DOHH2 (cell line): Measurements from ENCODE around the gene CNGB1.

Source experiments
- H3F3A ChIP-seq: fragments of 200-600 bp; sonication (generic), shearing (Covaris generic); 2 replicates; pipeline ENCODE4 v1.6.0; 2016; ENCODE audit warnings: antibody characterized with exemption, mild to moderate bottlenecking; ENCODE audit not compliant: control insufficient read depth, insufficient read depth
- H3K27ac ChIP-seq: fragments of 200-600 bp; sonication (generic); 2 replicates; pipeline ENCODE4 v1.5.1; 2014; ENCODE audit warnings: low read depth, mild to moderate bottlenecking, low read length, moderate library complexity
- H3K27me3 ChIP-seq: fragments of 200-600 bp; sonication (generic); 2 replicates; pipeline ENCODE4 v1.6.1; 2014; ENCODE audit warnings: mild to moderate bottlenecking, low read length, mixed read lengths; ENCODE audit not compliant: control insufficient read depth
- H3K36me3 ChIP-seq: fragments of 200-600 bp; sonication (generic); 2 replicates; pipeline ENCODE4 v1.6.1; 2014; ENCODE audit warnings: mild to moderate bottlenecking, low read length, moderate library complexity, mixed read lengths; ENCODE audit not compliant: control insufficient read depth
- H3K4me1 ChIP-seq: fragments of 200-600 bp; sonication (generic); 2 replicates; pipeline ENCODE4 v1.6.1; 2014; ENCODE audit warnings: mild to moderate bottlenecking, low read length, mixed read lengths; ENCODE audit not compliant: control insufficient read depth
- H3K4me2 ChIP-seq: fragments of 200-600 bp; sonication (generic); 2 replicates; pipeline ENCODE4 v1.6.0; 2014; ENCODE audit warnings: mild to moderate bottlenecking, low read length, moderate library complexity
- H3K4me3 ChIP-seq: fragments of 200-600 bp; sonication (generic); 2 replicates; pipeline ENCODE4 v1.5.1; 2014; ENCODE audit warnings: mild to moderate bottlenecking, low read length, mixed read lengths
- H3K79me2 ChIP-seq: fragments of 200-600 bp; sonication (generic); 2 replicates; pipeline ENCODE4 v1.6.1; 2014; ENCODE audit warnings: mild to moderate bottlenecking, low read length, mixed read lengths; ENCODE audit not compliant: control insufficient read depth
- H3K9me2 ChIP-seq: fragments of 200-600 bp; sonication (generic); replicated peaks from 2 replicates; pipeline ENCODE4 v1.6.1; 2014; ENCODE audit warnings: mild to moderate bottlenecking, low read length, mixed read lengths; ENCODE audit not compliant: control insufficient read depth
- H3K9me3 ChIP-seq: fragments of 200-600 bp; sonication (generic); 2 replicates; pipeline ENCODE4 v1.6.1; 2014; ENCODE audit warnings: antibody characterized with exemption, low read length, mixed read lengths; ENCODE audit not compliant: control insufficient read depth, insufficient read depth
- H4K20me1 ChIP-seq: fragments of 200-600 bp; sonication (generic); 2 replicates; pipeline ENCODE4 v1.6.0; 2014; ENCODE audit warnings: low read depth, mild to moderate bottlenecking, antibody characterized with exemption, low read length, moderate library complexity; ENCODE audit not compliant: control insufficient read depth, insufficient read depth
- CTCF ChIP-seq: fragments of 200-600 bp; sonication (generic); IDR thresholded peaks from one replicate; pipeline ENCODE4 v1.5.1; 2014; ENCODE audit warnings: antibody characterized with exemption, mild to moderate bottlenecking, low read depth, low read length; ENCODE audit not compliant: poor library complexity, severe bottlenecking
- EZH2phosphoT487 ChIP-seq: fragments of 200-600 bp; sonication (generic); IDR thresholded peaks from 2 replicates; pipeline ENCODE4 v1.6.1; 2017; ENCODE audit warnings: borderline replicate concordance, mild to moderate bottlenecking, antibody characterized with exemption, low read length, moderate library complexity, mixed read lengths

The CNGB1 gene

GRCh38 chr16:57949013-57949412 lies 21.9 kb downstream of the CNGB1 start:
- Histone ChIP-seq H3K4me1 (no peaks in the 10 kb centered on the region), H3K27me3 (no peaks in the 10 kb centered on the region), H3F3A (no peaks in the 10 kb centered on the region), H3K27ac (no peak overlapping the region), H3K4me3 (no peak overlapping the region), H3K9me3 (no peaks in the 10 kb centered on the region), H3K4me2 (no peak overlapping the region), H3K79me2 (no peaks in the 10 kb centered on the region), H3K9me2 (no peaks in the 10 kb centered on the region), H4K20me1 (no peaks in the 10 kb centered on the region), H3K36me3 (no peaks in the 10 kb centered on the region)
- TF ChIP-seq CTCF, result no peak
- no peak for TF ChIP-seq EZH2phosphoT487

- H3F3A ChIP-seq, result no peaks in the 10 kb centered on the region
Measured at GRCh38 chr16:57948027-57948426, 22.9 kb downstream of the CNGB1 start.

GRCh38 chr16:57947261-57947660 lies 23.7 kb downstream of the CNGB1 start:
- Histone ChIP-seq H4K20me1 (no peaks in the 10 kb centered on the region), H3K79me2 (no peaks in the 10 kb centered on the region), H3F3A (no peaks in the 10 kb centered on the region), H3K4me2 (no peak overlapping the region), H3K36me3 (no peaks in the 10 kb centered on the region), H3K9me2 (no peaks in the 10 kb centered on the region), H3K27me3 (no peaks in the 10 kb centered on the region), H3K4me3 (no peak overlapping the region), H3K9me3 (no peaks in the 10 kb centered on the region), H3K27ac (no peak overlapping the region), H3K4me1 (no peaks in the 10 kb centered on the region)
- TF ChIP-seq EZH2phosphoT487 (no peak), CTCF (no peak)

More at GRCh38 chr16:57948027-57948426, 22.9 kb downstream of the CNGB1 start:
- no peak for TF ChIP-seq EZH2phosphoT487
- TF ChIP-seq CTCF, result no peak
- Histone ChIP-seq H3K4me2 (no peak overlapping the region), H3K4me1 (no peaks in the 10 kb centered on the region), H4K20me1 (no peaks in the 10 kb centered on the region), H3K27me3 (no peaks in the 10 kb centered on the region), H3K27ac (no peak overlapping the region), H3K9me2 (no peaks in the 10 kb centered on the region), H3K9me3 (no peaks in the 10 kb centered on the region), H3K79me2 (no peaks in the 10 kb centered on the region), H3K4me3 (no peak overlapping the region), H3K36me3 (no peaks in the 10 kb centered on the region)
